Lung (tissue), 13 donors: ENCODE measurements around the gene KIAA0586. TPM values are rescaled to one million over a fixed set of nuclear protein-coding genes. Genes with fewer than 3 reads are reported as not detected.

Experiments used
- ATAC-seq: fragments of 200-7000 bp; cut with Tn5 transposase; one replicate; pipeline ENCODE4 v1.9.1; 2020; ENCODE audit warnings: moderate number of reproducible peaks; ENCODE audit not compliant: insufficient read depth, low FRiP score
- DNase-seq, 3 donors: peaks; one replicate each; pipeline ENCODE4 v3.0.0-alpha.2; 2013 to 2017
- H3K27ac ChIP-seq, 2 donors: one replicate each; pipeline ENCODE4 v1.5.1; 2013; ENCODE audit warnings: mild to moderate bottlenecking in 2 of 2, moderate library complexity in 2 of 2, control low read depth in 1 of 2, inconsistent platforms in 1 of 2, low read depth in 1 of 2, low read length in 1 of 2
- H3K27me3 ChIP-seq, 3 donors: one replicate each; pipeline ENCODE4 v1.5.1; 2013; ENCODE audit warnings: low read length in 2 of 3; ENCODE audit not compliant: control insufficient read depth in 3 of 3, insufficient read depth in 3 of 3
- H3K36me3 ChIP-seq, 4 donors: one replicate each; pipeline ENCODE4 v1.5.1; 2013; ENCODE audit warnings: low read length in 4 of 4, mild to moderate bottlenecking in 1 of 4, moderate library complexity in 1 of 4; ENCODE audit not compliant: control insufficient read depth in 4 of 4, insufficient read depth in 4 of 4
- H3K4me1 ChIP-seq, 5 donors: one replicate each; pipeline ENCODE4 v1.5.1; 2013; ENCODE audit warnings: low read length in 5 of 5, mild to moderate bottlenecking in 2 of 5, moderate library complexity in 1 of 5; ENCODE audit not compliant: control insufficient read depth in 5 of 5, insufficient read depth in 5 of 5
- H3K4me3 ChIP-seq: one replicate; pipeline ENCODE4 v1.5.1; 2013; ENCODE audit warnings: mild to moderate bottlenecking, control low read depth, moderate library complexity
- H3K9ac ChIP-seq, 2 donors: one replicate each; pipeline ENCODE4 v1.5.1; 2013; ENCODE audit warnings: low read length in 2 of 2, control low read depth in 1 of 2; ENCODE audit not compliant: insufficient read depth in 1 of 2
- H3K9me3 ChIP-seq, 4 donors: one replicate each; pipeline ENCODE4 v1.5.1; 2013; ENCODE audit warnings: low read length in 3 of 4, mild to moderate bottlenecking in 1 of 4, moderate library complexity in 1 of 4; ENCODE audit not compliant: control insufficient read depth in 4 of 4, insufficient read depth in 3 of 4
- CTCF ChIP-seq: IDR thresholded peaks from 2 replicates; pipeline ENCODE4 v1.5.1; 2012; ENCODE audit warnings: mild to moderate bottlenecking; ENCODE audit errors: control extremely low read depth, extremely low read depth
- WGBS, 2 donors: extraction: QIAGEN DNeasy Blood & Tissue Kit; methylation state at CpG; one replicate each; pipeline ENCODE4 v1.1.7; 2013; 5-methylcytosine and 5-hydroxymethylcytosine counted together
- polyA plus RNA-seq, 2 donors: library from polyadenylated mRNA; stranded (reverse); fragments of 200-250 nt; gene quantifications; one replicate each; pipeline ENCODE4 v1.2.1, GENCODE V29; 2013
- small RNA-seq: library from RNA; depleted of rRNA; stranded (forward); fragments of <200 nt; gene quantifications from one replicate; pipeline ENCODE3, GENCODE V24; 2014; ENCODE audit warnings: low replicate concordance
- total RNA-seq, 2 donors: library from RNA; depleted of rRNA in 1 of 2; stranded (reverse); fragments of >200 nt in 1 of 2; gene quantifications; one replicate each; pipeline ENCODE4 v1.2.1, GENCODE V29; 2014 to 2021
- donor health status: control.
- donor health status: control.
- donor health status: Bipolar disorder and iron deficiency.
- donor health status: healthy.
- donor health status: DM: yes; HTN: yes; CAD: no.

KIAA0586 gene
- total and polyA plus RNA-seq, 4 donors: 5.3 to 30.1 (median 9.6) TPM

GRCh38 chr14:58598028-58598803, 170.7 kb downstream of the KIAA0586 start:
- 79 to 91% methylated on average over 4 of the region's 4 CpGs for WGBS, 2 donors
- ATAC-seq: no peak

DNA sequence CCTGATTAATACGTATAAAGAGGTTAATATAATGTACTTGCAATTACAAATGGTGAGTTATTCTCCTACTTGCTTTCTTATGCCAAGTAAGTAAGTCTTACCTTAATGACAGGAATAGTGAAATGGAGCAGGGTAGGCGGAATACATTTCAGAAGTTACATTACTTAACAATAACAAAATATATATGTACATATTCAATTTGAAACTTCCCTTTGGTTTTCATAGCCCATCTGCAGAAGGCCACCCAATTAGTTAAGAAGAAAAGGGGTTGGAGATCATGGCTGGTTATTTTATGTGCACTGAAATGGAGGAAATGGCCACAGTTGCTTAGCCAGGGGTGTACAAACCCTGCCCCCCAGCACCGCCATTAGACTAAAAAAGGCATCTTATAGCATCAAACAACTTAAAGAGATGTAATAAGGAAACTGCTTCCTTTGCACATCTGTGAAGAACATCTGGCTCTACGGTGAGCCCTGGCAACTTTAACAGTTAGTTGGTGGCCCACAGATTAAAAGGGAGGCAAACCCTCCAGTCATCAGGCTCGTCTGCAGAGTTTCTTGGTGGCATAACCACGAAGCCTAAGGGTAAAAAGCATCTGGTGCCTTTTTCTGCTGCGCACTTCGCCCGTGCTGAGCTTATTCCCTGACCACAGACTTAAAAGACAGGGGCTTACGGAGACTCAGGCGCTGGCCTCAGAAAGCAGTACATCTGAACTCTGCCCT, 171.4 kb downstream of the KIAA0586 start:
- peaks cover 0 to 13% (median 0%) of the 10 kb centered on the region in 5 donors for H3K4me1 ChIP-seq
- H3K9ac ChIP-seq: no peak overlapping the region
- 81 to 84% methylated on average over 11 of the region's 11 CpGs for WGBS, 2 donors
- no peak for TF ChIP-seq CTCF
- ATAC-seq (no peak), DNase-seq (no peak)
- no peaks in the 10 kb centered on the region for H3K36me3 ChIP-seq
- H3K9me3 ChIP-seq: no peaks in the 10 kb centered on the region
- H3K27me3 ChIP-seq: no peaks in the 10 kb centered on the region
- no peak overlapping the region for H3K27ac ChIP-seq
- H3K4me3 ChIP-seq: no peak overlapping the region

More at GRCh38 chr14:58598028-58598803, 170.7 kb downstream of the KIAA0586 start:
- H3K27ac ChIP-seq: no peak overlapping the region
- H3K36me3 ChIP-seq: no peaks in the 10 kb centered on the region
- H3K4me1 ChIP-seq: peaks cover 0 to 13% (median 0%) of the 10 kb centered on the region in 5 donors
- H3K9me3 ChIP-seq: no peaks in the 10 kb centered on the region
- no peaks in the 10 kb centered on the region for H3K27me3 ChIP-seq
- peak in 2 of 3 donors; percentile 28 to 45 for DNase-seq
- no peak overlapping the region for H3K4me3 ChIP-seq
- TF ChIP-seq CTCF: no peak
- H3K9ac ChIP-seq: no peak overlapping the region

- Histone ChIP-seq H3K9ac (no peak overlapping the region), H3K27me3 (no peaks in the 10 kb centered on the region), H3K4me1 (peaks cover 0 to 13% (median 0%) of the 10 kb centered on the region in 5 donors), H3K27ac (no peak overlapping the region), H3K36me3 (no peaks in the 10 kb centered on the region), H3K4me3 (no peak overlapping the region), H3K9me3 (no peaks in the 10 kb centered on the region)
- WGBS, 2 donors: 95% methylated on average over 2 of the region's 2 CpGs
- TF ChIP-seq CTCF: no peak
- ATAC-seq: no peak
- no peak for DNase-seq
Observed at GRCh38 chr14:58599707-58600106, 172.2 kb downstream of the KIAA0586 start.

Small RNAs within 50 kb of the gene (small RNA-seq; reads per million reads assigned to genes)
- gene HSBP1P1 (not detected), gene RF00019 (not detected)

Other genes starting within 250 kb of the KIAA0586 start
- gene ACTR10, start 227.6 kb upstream of the KIAA0586 start, total RNA-seq: 10 to 100 TPM; 56.7 to 83.6 TPM
- gene ACTR10, start 227.6 kb upstream of the KIAA0586 start, polyA plus RNA-seq: 10 to 100 TPM; 53.8 to 77.9 TPM
- 100 to 1,000 TPM in 1 of 2 donors, 10 to 100 TPM in 1; 64.3 to 167 TPM for gene PSMA3, start 182.9 kb upstream of the KIAA0586 start, total RNA-seq
- 100 to 1,000 TPM; 194 to 302 TPM for gene PSMA3, start 182.9 kb upstream of the KIAA0586 start, polyA plus RNA-seq
- gene ARID4A, start 129.2 kb upstream of the KIAA0586 start, total RNA-seq: 10 to 100 TPM; 21.5 to 49.3 TPM
- 1 to 10 TPM; 7.3 to 8.9 TPM for gene ARID4A, start 129.2 kb upstream of the KIAA0586 start, polyA plus RNA-seq
- under 1 TPM in 1 of 2 donors, not detected in 1; 0.74 TPM for gene TOMM20L, start 31.8 kb upstream of the KIAA0586 start, total RNA-seq
- gene TOMM20L, start 31.8 kb upstream of the KIAA0586 start, polyA plus RNA-seq: not detected
- gene TIMM9, start 188 bp upstream of the KIAA0586 start, total RNA-seq: 10 to 100 TPM; 18.7 to 30.6 TPM
- 10 to 100 TPM; 23.6 to 50.7 TPM for gene TIMM9, start 188 bp upstream of the KIAA0586 start, polyA plus RNA-seq
- gene DACT1, start 210.2 kb downstream of the KIAA0586 start, total RNA-seq: 10 to 100 TPM in 1 of 2 donors, 1 to 10 TPM in 1; 4.5 to 22.4 TPM
- gene DACT1, start 210.2 kb downstream of the KIAA0586 start, polyA plus RNA-seq: 1 to 10 TPM; 1.7 to 3.4 TPM